ENCODE data around the gene ATG16L2. TPM values are rescaled to one million over a fixed set of nuclear protein-coding genes. Genes with fewer than 3 reads are reported as not detected.

The ATG16L2 gene
- total RNA-seq, 1 experiment from 2014 or later, result 5.1 TPM

DNA sequence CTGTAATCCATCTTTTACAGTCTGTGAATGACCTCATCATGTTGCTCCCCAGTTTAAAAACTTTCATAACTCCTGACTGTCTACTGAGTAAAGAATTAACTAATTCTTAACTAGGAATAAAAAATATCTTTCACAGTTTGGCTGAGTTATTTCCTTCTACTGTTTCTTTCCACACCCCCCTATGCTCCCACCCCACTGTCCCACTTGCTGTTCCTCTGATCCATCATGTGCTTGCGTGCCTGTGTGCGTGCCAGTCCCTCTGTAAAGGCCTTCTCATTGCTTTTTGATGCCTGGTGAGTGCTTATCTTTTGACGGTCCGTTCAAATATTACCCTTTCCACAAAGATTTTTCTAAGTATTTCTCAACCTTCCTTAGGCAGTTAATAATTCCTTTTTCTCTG lies 55.6 kb downstream of the ATG16L2 start:
- no peak for DNase-seq (ENCODE audit: extremely low read depth, low read depth)

DNA sequence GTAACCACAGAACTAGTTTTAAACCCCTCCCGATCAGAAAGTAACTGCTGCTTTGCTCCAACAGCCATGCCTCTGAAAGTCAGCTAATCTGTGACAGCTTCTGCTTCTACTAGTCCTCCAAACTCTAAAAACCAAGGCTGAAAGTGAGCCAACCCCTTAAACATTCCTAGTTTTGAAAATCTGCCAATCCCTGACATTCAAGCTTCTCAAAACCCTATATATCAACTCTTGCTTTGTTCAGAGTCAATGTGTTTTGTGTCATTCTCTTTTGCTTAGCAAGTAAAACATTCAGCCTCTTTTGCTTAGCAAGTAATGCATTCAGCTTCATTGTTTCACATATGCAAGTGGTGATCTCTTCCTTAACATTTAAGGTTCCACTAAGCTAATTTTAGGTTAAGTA lies 56.9 kb downstream of the ATG16L2 start:
- no peak for DNase-seq (ENCODE audit: extremely low read depth, low read depth)

GRCh38 chr11:72872012-72872411 lies 57.8 kb downstream of the ATG16L2 start:
- DNase-seq (ENCODE audit: extremely low read depth, low read depth), result no peak

GRCh38 chr11:72875736-72876135 lies 61.5 kb downstream of the ATG16L2 start:
- DNase-seq (ENCODE audit: extremely low read depth, low read depth), result no peak

DNA sequence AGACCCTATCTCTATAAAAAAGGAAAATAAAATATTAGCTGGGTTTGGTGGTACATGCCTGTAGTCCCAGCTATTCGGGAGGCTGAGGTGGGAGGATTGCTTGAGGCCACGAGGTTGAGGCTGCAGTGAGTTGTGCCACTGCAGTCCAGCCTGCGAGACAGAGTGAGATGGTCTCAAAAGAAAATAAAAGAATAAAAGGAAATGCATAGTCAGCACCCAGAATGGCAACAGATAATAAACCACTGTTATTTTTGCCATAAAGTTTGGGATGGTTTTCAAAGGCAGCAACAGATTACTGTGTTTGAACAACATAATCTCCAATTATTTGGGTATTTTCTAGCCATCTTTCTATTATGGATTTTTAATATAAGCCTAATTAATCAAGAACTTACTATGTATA lies 61.9 kb downstream of the ATG16L2 start:
- no peak for DNase-seq (ENCODE audit: extremely low read depth, low read depth)

Small RNA genes lying within 50 kb of the gene (small RNA-seq; reads per million reads assigned to genes)
- 0 reads per million in 2 experiments for gene MIR4692
- 0 reads per million in 2 experiments for gene RF00019
- gene RNU6-672P, result 0 reads per million in 2 experiments

Other genes starting within 250 kb of the ATG16L2 start
- gene PDE2A, start 140.0 kb upstream of the ATG16L2 start, total RNA-seq (2014; rRNA removed; shearing (Covaris generic)), result 0.55 and 0.92 TPM in 2 replicates
- gene ARAP1, start 62.0 kb upstream of the ATG16L2 start, total RNA-seq (2014; rRNA removed; shearing (Covaris generic)), result 20.0 and 24.8 TPM in 2 replicates
- 4.3 and 7.4 TPM in 2 replicates for gene STARD10, start 20.4 kb upstream of the ATG16L2 start, total RNA-seq (2014; rRNA removed; shearing (Covaris generic))

All from NCI-H460 (cell line).